Measurements from ENCODE around the gene TRMO. TPM values are rescaled to one million over a fixed set of nuclear protein-coding genes. Genes with fewer than 3 reads are reported as not detected.
A peak's percentile ranks its signal among the peaks of the same experiment; 100 is the strongest.

Gene TRMO
- polyA plus RNA-seq, 6 donors from 2014 or later = 13.4 to 31.8 (median 15.5) TPM

DNA sequence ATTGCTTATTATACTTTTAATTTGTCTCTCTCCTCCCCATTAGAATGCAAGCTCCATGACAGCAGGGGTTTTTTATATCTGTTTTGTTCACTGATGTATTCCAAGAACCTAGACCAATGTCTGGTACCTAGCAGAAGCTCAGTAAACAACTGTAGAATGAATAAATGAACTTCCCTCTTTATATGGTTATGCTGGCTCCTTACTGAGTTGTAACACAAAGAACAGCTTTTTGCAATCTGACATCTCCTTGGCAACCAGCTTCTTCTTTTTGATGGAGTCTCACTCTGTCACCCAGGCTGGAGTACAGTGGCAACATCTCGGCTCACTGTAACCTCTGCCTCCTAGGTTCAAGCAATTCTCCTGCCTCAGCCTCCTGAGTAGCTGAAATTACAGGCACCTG, 13.6 kb downstream of the TRMO start:
- DNase-seq = no peak
- Mint-ChIP-seq H3K36me3 (peaks cover 26 to 27% of the 10 kb centered on the region in 2 donors), H3K4me3 (peak overlapping the region in 1 of 8 donors; percentile 48), H3K4me1 (peaks cover 28 to 53% (median 45%) of the 10 kb centered on the region in 3 donors), H3K27me3 (no peaks in the 10 kb centered on the region), H3K9me3 (no peaks in the 10 kb centered on the region), H3K27ac (peak overlapping the region in 3 of 6 donors; percentile 79 to 85 (median 79))
- ATAC-seq (ENCODE audit: low read depth in 2 of 2) = peak; percentile 66 to 75

GRCh38 chr9:97907632-97908031, 14.7 kb downstream of the TRMO start:
- ATAC-seq (ENCODE audit: low read depth in 2 of 2) (no peak), DNase-seq (no peak)
- no peaks in the 10 kb centered on the region for H3K27me3 Mint-ChIP-seq
- H3K36me3 Mint-ChIP-seq = peaks cover 27 to 30% of the 10 kb centered on the region in 2 donors
- peak overlapping the region in 4 of 6 donors; percentile 78 to 99 (median 84) for H3K27ac Mint-ChIP-seq
- peak overlapping the region in 6 of 8 donors; percentile 0 to 72 (median 28) for H3K4me3 Mint-ChIP-seq
- no peaks in the 10 kb centered on the region for H3K9me3 Mint-ChIP-seq
- H3K4me1 Mint-ChIP-seq = peaks cover 28 to 57% (median 45%) of the 10 kb centered on the region in 3 donors

DNA sequence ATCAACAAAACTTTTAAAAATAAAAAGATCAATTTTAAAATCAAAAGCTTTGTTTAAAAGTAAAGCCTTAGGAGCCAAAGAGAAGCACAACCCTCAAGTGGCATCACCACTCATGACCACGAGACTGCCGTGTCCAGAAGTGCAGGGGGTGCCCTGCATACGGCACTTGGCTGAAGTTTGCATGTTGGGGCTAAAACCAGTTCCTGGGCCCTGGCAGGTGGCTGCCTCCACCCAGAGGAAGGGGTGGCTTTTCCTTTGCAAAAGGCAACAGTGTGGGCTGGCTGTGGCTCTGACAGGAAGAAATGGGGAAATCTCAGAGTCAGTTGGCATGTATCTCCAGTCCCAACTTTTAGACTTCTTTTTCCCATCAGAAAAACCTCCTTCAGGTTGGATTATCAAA, 15.3 kb downstream of the TRMO start:
- Mint-ChIP-seq H3K27me3 (no peaks in the 10 kb centered on the region), H3K36me3 (peaks cover 27 to 30% of the 10 kb centered on the region in 2 donors), H3K9me3 (no peaks in the 10 kb centered on the region), H3K4me3 (peak overlapping the region in 2 of 8 donors; percentile 32 to 61), H3K4me1 (peaks cover 28 to 57% (median 45%) of the 10 kb centered on the region in 3 donors), H3K27ac (peak overlapping the region in 5 of 6 donors; percentile 2 to 99 (median 85))
- ATAC-seq (ENCODE audit: low read depth in 2 of 2) = peak; percentile 20 to 37
- no peak for DNase-seq

GRCh38 chr9:97906236-97906831, 16.0 kb downstream of the TRMO start:
- Mint-ChIP-seq H3K9me3 (no peaks in the 10 kb centered on the region), H3K4me3 (peak overlapping the region; percentile 1 to 91 (median 66)), H3K27ac (peak overlapping the region; percentile 85 to 99 (median 95)), H3K27me3 (no peaks in the 10 kb centered on the region), H3K36me3 (peaks cover 27 to 37% of the 10 kb centered on the region in 2 donors), H3K4me1 (peaks cover 32 to 61% (median 47%) of the 10 kb centered on the region in 3 donors)
- peak; percentile 13 for DNase-seq
- peak; percentile 63 to 65 for ATAC-seq (ENCODE audit: low read depth in 2 of 2)

GRCh38 chr9:97905228-97905627, 17.1 kb downstream of the TRMO start:
- DNase-seq (no peak), ATAC-seq (ENCODE audit: low read depth in 2 of 2) (no peak)
- Mint-ChIP-seq H3K4me1 (peaks cover 31 to 61% (median 46%) of the 10 kb centered on the region in 3 donors), H3K4me3 (peak overlapping the region in 4 of 8 donors; percentile 37 to 53 (median 46)), H3K36me3 (peaks cover 18 to 39% of the 10 kb centered on the region in 2 donors), H3K27ac (peak overlapping the region in 3 of 6 donors; percentile 59 to 85 (median 78)), H3K9me3 (no peaks in the 10 kb centered on the region), H3K27me3 (no peaks in the 10 kb centered on the region)

DNA sequence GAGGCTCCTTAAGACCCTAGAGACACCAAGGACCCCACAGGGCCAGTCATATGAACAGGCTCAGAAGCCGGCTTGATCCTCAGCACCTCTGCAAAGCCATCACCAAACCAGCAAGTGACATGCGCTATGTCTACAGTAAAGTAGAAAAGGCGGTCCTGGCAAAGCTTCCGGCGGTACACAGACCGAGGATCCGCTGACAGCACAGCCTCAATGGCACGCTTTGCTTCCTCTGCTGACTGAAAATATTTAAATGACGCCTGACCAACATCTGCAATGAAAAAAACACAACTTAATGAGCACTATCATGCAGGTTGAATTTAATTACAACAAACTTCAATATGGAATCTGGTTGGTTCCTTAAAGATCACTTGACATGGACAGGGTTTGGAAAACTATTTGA, 17.6 kb downstream of the TRMO start:
- H3K4me3 Mint-ChIP-seq = peak overlapping the region in 1 of 8 donors; percentile 37
- peaks cover 27 to 58% (median 41%) of the 10 kb centered on the region in 3 donors for H3K4me1 Mint-ChIP-seq
- ATAC-seq (ENCODE audit: low read depth in 2 of 2) (no peak), DNase-seq (no peak)
- peaks cover 13 to 34% of the 10 kb centered on the region in 2 donors for H3K36me3 Mint-ChIP-seq
- no peaks in the 10 kb centered on the region for H3K27me3 Mint-ChIP-seq
- H3K9me3 Mint-ChIP-seq = no peaks in the 10 kb centered on the region
- peak overlapping the region in 1 of 6 donors; percentile 85 for H3K27ac Mint-ChIP-seq

- ATAC-seq (ENCODE audit: low read depth in 2 of 2) (no peak), DNase-seq (no peak)
- Mint-ChIP-seq H3K4me1 (peaks cover 23 to 44% (median 40%) of the 10 kb centered on the region in 3 donors), H3K9me3 (no peaks in the 10 kb centered on the region), H3K36me3 (peaks cover 12 to 28% of the 10 kb centered on the region in 2 donors), H3K27me3 (no peaks in the 10 kb centered on the region), H3K27ac (no peak overlapping the region), H3K4me3 (no peak overlapping the region)
These were observed 19.1 kb downstream of the TRMO start for GRCh38 chr9:97903177-97903576.

DNA sequence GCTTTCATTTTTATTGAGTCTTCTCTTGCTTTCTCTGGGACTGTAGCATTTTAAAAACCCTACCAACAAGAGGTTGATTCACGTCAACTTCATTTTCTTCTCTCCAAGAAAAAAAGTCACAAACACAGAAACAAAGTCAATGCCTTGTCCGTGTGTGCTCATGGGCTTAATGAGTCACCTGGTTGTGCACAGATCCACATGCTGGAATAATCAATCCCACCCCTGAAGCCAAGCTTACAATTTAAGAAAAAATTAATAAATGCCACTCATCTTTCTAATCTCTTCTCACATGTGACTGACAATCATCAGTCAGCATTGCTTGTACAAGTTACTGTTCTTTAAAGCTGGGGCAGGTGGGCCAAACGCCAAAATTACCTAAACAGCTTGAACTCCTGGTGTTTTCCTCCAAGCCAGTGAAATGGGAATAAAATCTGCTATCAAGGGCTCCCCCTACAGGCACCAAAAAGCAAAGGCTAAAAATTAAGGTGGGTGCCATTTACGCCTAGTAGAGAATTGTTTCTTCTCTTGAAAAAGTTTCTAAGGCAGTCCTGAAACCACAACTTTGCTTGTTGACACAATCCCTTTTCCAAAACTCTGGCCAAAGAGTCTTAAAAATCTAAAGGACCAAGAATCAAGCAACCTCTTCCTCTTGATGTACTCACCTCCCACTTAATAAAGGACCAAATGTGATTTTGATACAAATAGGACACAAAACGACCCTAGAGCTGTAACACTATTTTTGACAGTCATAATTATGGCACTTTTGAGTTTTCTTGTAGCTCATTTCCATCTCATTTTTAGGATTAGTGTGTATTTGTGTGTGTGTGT, 21.3 kb downstream of the TRMO start:
- H3K27ac Mint-ChIP-seq = peak overlapping the region in 3 of 6 donors; percentile 41 to 61 (median 44)

DNA sequence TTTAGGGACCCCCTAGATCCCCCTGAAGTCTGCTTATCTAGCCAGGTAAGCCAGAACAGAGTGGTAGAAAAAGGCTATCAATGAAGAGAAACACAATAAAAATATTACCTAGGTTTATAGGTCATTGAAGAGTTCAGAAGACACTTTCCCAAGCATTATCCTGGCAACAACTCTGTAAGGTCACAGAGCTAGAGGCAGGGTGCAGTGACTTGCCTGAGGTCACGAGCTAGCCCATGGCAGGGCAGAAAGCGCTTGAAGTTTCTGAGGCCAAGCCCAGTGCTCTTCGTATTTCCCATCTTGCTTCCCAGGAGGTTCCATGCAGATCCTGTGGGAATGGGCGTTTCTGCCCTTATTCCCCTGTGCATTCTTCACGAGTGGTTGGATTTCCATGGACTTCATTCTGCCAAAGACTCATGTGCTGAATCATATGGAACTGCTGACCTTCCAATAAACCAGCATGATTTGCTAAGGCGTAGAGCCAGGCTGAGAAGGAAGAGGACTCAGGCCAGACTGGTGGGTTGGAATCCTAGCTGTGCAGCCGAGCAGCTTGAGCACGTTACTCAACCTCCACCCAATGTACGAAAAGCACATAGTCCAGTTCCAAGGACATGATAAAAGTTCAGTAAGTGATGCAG, 22.1 kb downstream of the TRMO start:
- no peak overlapping the region for H3K27ac Mint-ChIP-seq
- ATAC-seq (ENCODE audit: low read depth in 2 of 2) = no peak
- peaks cover 14 to 33% of the 10 kb centered on the region in 2 donors for H3K36me3 Mint-ChIP-seq
- peaks cover 0 to 3% (median 0%) of the 10 kb centered on the region in 7 donors for H3K9me3 Mint-ChIP-seq
- no peak overlapping the region for H3K4me3 Mint-ChIP-seq
- H3K27me3 Mint-ChIP-seq = no peaks in the 10 kb centered on the region
- no peak for DNase-seq
- peaks cover 7 to 16% (median 16%) of the 10 kb centered on the region in 3 donors for H3K4me1 Mint-ChIP-seq

More for the DNA sequence above, 21.3 kb downstream of the TRMO start:
- H3K4me1 Mint-ChIP-seq = peaks cover 12 to 22% (median 22%) of the 10 kb centered on the region in 3 donors
- H3K9me3 Mint-ChIP-seq = no peaks in the 10 kb centered on the region
- H3K36me3 Mint-ChIP-seq = peaks cover 8 to 26% of the 10 kb centered on the region in 2 donors
- ATAC-seq (ENCODE audit: low read depth in 2 of 2) (peak in 1 of 2 donors; percentile 37), DNase-seq (peak; percentile 40)
- no peak overlapping the region for H3K4me3 Mint-ChIP-seq
- no peaks in the 10 kb centered on the region for H3K27me3 Mint-ChIP-seq

GRCh38 chr9:97895695-97896332, 26.5 kb downstream of the TRMO start:
- ATAC-seq (ENCODE audit: low read depth in 2 of 2) (no peak), DNase-seq (no peak)
- H3K27ac Mint-ChIP-seq = peak overlapping the region in 2 of 6 donors; percentile 59 to 96
- H3K9me3 Mint-ChIP-seq = peaks cover 5 to 26% (median 17%) of the 10 kb centered on the region in 7 donors
- H3K36me3 Mint-ChIP-seq = peaks cover 31 to 34% of the 10 kb centered on the region in 2 donors
- no peaks in the 10 kb centered on the region for H3K27me3 Mint-ChIP-seq
- H3K4me1 Mint-ChIP-seq = peaks cover 0 to 3% (median 3%) of the 10 kb centered on the region in 3 donors
- no peak overlapping the region for H3K4me3 Mint-ChIP-seq

DNA sequence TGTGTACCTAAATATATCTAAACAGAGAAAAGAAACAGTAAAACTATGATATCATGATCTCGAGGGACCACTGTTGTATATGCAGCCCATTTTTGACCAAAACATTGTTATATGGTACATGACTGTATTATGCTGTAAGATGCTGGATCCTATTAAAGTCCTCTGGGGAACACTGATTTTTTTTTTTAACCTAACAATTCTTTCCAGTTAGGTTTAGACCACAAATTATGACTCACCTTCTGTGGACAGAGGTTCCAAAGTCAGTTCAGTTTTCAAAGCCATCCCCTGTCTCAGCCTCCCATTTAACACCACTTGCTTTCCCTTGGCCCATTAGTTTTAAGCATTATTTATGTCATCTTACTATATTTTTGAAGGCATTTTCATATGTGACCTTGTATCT, 27.1 kb downstream of the TRMO start:
- no peak for DNase-seq
- peaks cover 0 to 3% (median 0%) of the 10 kb centered on the region in 3 donors for H3K4me1 Mint-ChIP-seq
- H3K4me3 Mint-ChIP-seq = no peak overlapping the region
- peaks cover 5 to 26% (median 17%) of the 10 kb centered on the region in 7 donors for H3K9me3 Mint-ChIP-seq
- ATAC-seq (ENCODE audit: low read depth in 2 of 2) = no peak
- H3K27me3 Mint-ChIP-seq = no peaks in the 10 kb centered on the region
- H3K27ac Mint-ChIP-seq = peak overlapping the region in 1 of 6 donors; percentile 96
- H3K36me3 Mint-ChIP-seq = peaks cover 28 to 34% of the 10 kb centered on the region in 2 donors

DNA sequence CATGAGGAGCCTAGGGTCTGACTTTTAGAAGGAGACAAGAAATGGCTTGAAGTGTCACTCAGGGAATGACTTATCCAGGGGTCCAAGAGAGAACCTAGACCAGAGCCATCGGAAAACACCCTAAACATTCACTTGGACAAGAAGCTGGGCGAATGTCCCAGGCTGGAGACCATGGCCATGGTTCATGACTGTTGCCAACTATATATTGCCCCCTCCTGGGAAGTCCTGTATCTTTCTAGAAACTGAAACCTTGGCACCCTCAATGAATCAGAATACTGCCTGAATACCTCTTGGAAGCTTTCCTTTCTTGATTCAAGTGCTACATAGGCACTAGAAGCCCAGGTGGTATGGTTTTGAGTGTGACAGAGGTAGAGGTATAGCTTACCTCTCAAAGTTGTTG, 29.9 kb downstream of the TRMO start:
- Mint-ChIP-seq H3K27me3 (peaks cover 0 to 10% (median 7%) of the 10 kb centered on the region in 3 donors), H3K9me3 (peaks cover 5 to 26% (median 17%) of the 10 kb centered on the region in 7 donors), H3K36me3 (peaks cover 28 to 34% of the 10 kb centered on the region in 2 donors), H3K27ac (no peak overlapping the region), H3K4me1 (peaks cover 0 to 3% (median 0%) of the 10 kb centered on the region in 3 donors), H3K4me3 (no peak overlapping the region)
- DNase-seq = no peak
- no peak for ATAC-seq (ENCODE audit: low read depth in 2 of 2)
